IPS-15b (cell line): Measurements from ENCODE around the gene TAS1R3.
"Not testable (repeated sequence)": the region's sequence is repeated elsewhere in the genome, so short reads cannot be mapped to it uniquely, and the experiment has no call there.

Source experiments
- H3K27me3 ChIP-seq: one replicate; pipeline ENCODE4 v1.6.1; 2013; ENCODE audit warnings: low read length; ENCODE audit not compliant: control insufficient read depth, insufficient read depth
- H3K36me3 ChIP-seq: one replicate; pipeline ENCODE4 v1.6.1; 2013; ENCODE audit warnings: low read length; ENCODE audit not compliant: control insufficient read depth, insufficient read depth
- H3K4me1 ChIP-seq: one replicate; pipeline ENCODE4 v1.6.1; 2013; ENCODE audit warnings: mild to moderate bottlenecking, low read length; ENCODE audit not compliant: control insufficient read depth, insufficient read depth
- H3K4me3 ChIP-seq: one replicate; pipeline ENCODE4 v1.5.1; 2013; ENCODE audit warnings: low read depth, low read length
- H3K9ac ChIP-seq: one replicate; pipeline ENCODE4 v1.6.1; 2013; ENCODE audit warnings: low read depth, mild to moderate bottlenecking, low read length
- H3K9me3 ChIP-seq: one replicate; pipeline ENCODE4 v1.6.1; 2013; ENCODE audit warnings: mild to moderate bottlenecking, low read length; ENCODE audit not compliant: control insufficient read depth, insufficient read depth

TAS1R3 gene

GRCh38 chr1:1367315-1367714 lies 36.2 kb downstream of the TAS1R3 start:
- Histone ChIP-seq H3K4me1 (no peaks in the 10 kb centered on the region), H3K36me3 (peaks cover 1% of the 10 kb centered on the region), H3K9me3 (peaks cover 15% of the 10 kb centered on the region), H3K27me3 (no peaks in the 10 kb centered on the region), H3K9ac (no peak overlapping the region), H3K4me3 (no peak overlapping the region)

GRCh38 chr1:1370094-1370493 lies 39.0 kb downstream of the TAS1R3 start:
- H3K27me3 ChIP-seq, H3K4me3 ChIP-seq, H3K9ac ChIP-seq, H3K4me1 ChIP-seq: not testable (repeated sequence)
- H3K36me3 ChIP-seq: peaks cover 12% of the 10 kb centered on the region
- peaks cover 15% of the 10 kb centered on the region for H3K9me3 ChIP-seq

GRCh38 chr1:1370771-1371300 lies 39.8 kb downstream of the TAS1R3 start:
- no peak overlapping the region for H3K9ac ChIP-seq
- H3K27me3 ChIP-seq: no peaks in the 10 kb centered on the region
- peaks cover 12% of the 10 kb centered on the region for H3K36me3 ChIP-seq
- H3K4me3 ChIP-seq: no peak overlapping the region
- H3K4me1 ChIP-seq: peaks cover 3% of the 10 kb centered on the region
- peaks cover 15% of the 10 kb centered on the region for H3K9me3 ChIP-seq

GRCh38 chr1:1371364-1371745 lies 40.3 kb downstream of the TAS1R3 start:
- Histone ChIP-seq H3K4me3 (no peak overlapping the region), H3K27me3 (no peaks in the 10 kb centered on the region), H3K36me3 (peaks cover 12% of the 10 kb centered on the region), H3K9ac (no peak overlapping the region), H3K4me1 (peaks cover 3% of the 10 kb centered on the region), H3K9me3 (peaks cover 11% of the 10 kb centered on the region)

- Histone ChIP-seq H3K9me3 (peaks cover 5% of the 10 kb centered on the region), H3K36me3 (peaks cover 12% of the 10 kb centered on the region), H3K4me3 (peak overlapping the region; percentile 18), H3K4me1 (peaks cover 3% of the 10 kb centered on the region), H3K27me3 (no peaks in the 10 kb centered on the region), H3K9ac (no peak overlapping the region)
These were observed 40.9 kb downstream of the TAS1R3 start for GRCh38 chr1:1371746-1372711.

GRCh38 chr1:1373051-1373814 lies 42.2 kb downstream of the TAS1R3 start:
- Histone ChIP-seq H3K4me1 (peaks cover 3% of the 10 kb centered on the region), H3K27me3 (no peaks in the 10 kb centered on the region), H3K9ac (no peak overlapping the region), H3K36me3 (peaks cover 12% of the 10 kb centered on the region), H3K4me3 (no peak overlapping the region), H3K9me3 (no peaks in the 10 kb centered on the region)

GRCh38 chr1:1373815-1374588 lies 42.9 kb downstream of the TAS1R3 start:
- Histone ChIP-seq H3K9ac (peak overlapping the region; percentile 81), H3K27me3 (no peaks in the 10 kb centered on the region), H3K9me3 (no peaks in the 10 kb centered on the region), H3K4me3 (peak overlapping the region; percentile 91), H3K4me1 (peaks cover 3% of the 10 kb centered on the region), H3K36me3 (peaks cover 12% of the 10 kb centered on the region)

GRCh38 chr1:1374589-1374928 lies 43.5 kb downstream of the TAS1R3 start:
- H3K9ac ChIP-seq: peak overlapping the region; percentile 81
- peak overlapping the region; percentile 91 for H3K4me3 ChIP-seq
- H3K27me3 ChIP-seq: no peaks in the 10 kb centered on the region
- peaks cover 3% of the 10 kb centered on the region for H3K4me1 ChIP-seq
- H3K36me3 ChIP-seq: peaks cover 12% of the 10 kb centered on the region
- no peaks in the 10 kb centered on the region for H3K9me3 ChIP-seq

- H3K36me3 ChIP-seq: peaks cover 12% of the 10 kb centered on the region
- no peaks in the 10 kb centered on the region for H3K9me3 ChIP-seq
- peak within 1 kb of the TSS; percentile 91 for H3K4me3 ChIP-seq
- peak within 1 kb of the TSS; percentile 81 for H3K9ac ChIP-seq
- H3K27me3 ChIP-seq: no peaks in the 10 kb centered on the region
- H3K4me1 ChIP-seq: peaks cover 3% of the 10 kb centered on the region
These were observed 44.0 kb downstream of the TAS1R3 start, which contains the start of gene AURKAIP1 for GRCh38 chr1:1374929-1375662. Gene AURKAIP1 (minus strand): TSS chr1:1375207. CDS start chr1:1374756, 451 bp downstream.

- no peaks in the 10 kb centered on the region for H3K9me3 ChIP-seq
- no peaks in the 10 kb centered on the region for H3K27me3 ChIP-seq
- H3K36me3 ChIP-seq: peaks cover 15% of the 10 kb centered on the region
- peaks cover 3% of the 10 kb centered on the region for H3K4me1 ChIP-seq
- peak overlapping the region; percentile 91 for H3K4me3 ChIP-seq
- H3K9ac ChIP-seq: no peak overlapping the region
These were observed 45.6 kb downstream of the TAS1R3 start for GRCh38 chr1:1376551-1377226.
